Measurements from ENCODE around the gene STK4.

GRCh38 chr20:45085289-45085688, 119.0 kb downstream of the STK4 start:
- TF ChIP-seq CTCF (IDR thresholded peaks at IDR 0.05) (no peak), POLR2A (IDR thresholded peaks at IDR 0.05) (no peak), EP300 (IDR thresholded peaks at IDR 0.05) (no peak)

Measured in ovary (tissue), 3 donors.